Pulmonary artery endothelial cell (primary cell): Measurements from ENCODE around the gene PCBP3. TPM values are rescaled to one million over a fixed set of nuclear protein-coding genes. Genes with fewer than 3 reads are reported as not detected.
"Not testable (repeated sequence)": the region's sequence is repeated elsewhere in the genome, so short reads cannot be mapped to it uniquely, and the experiment has no call there.

Source experiments
- DNase-seq: peaks from one replicate; pipeline ENCODE4 v3.0.0-alpha.2; 2011; ENCODE audit warnings: low read depth, low spot score
- total RNA-seq: library from RNA; depleted of rRNA; stranded (reverse); fragments of >200 nt; gene quantifications from 2 replicates; pipeline ENCODE4 v1.2.3, GENCODE V29; 2014

Gene PCBP3
- total RNA-seq, 1 donor from 2014 or later, result 0.13 TPM

GRCh38 chr21:45891388-45892155 is 248.0 kb downstream of the PCBP3 start:
- DNase-seq, result no peak

GRCh38 chr21:45892156-45892915 is 248.8 kb downstream of the PCBP3 start:
- no peak for DNase-seq

GRCh38 chr21:45892916-45893739 is 249.6 kb downstream of the PCBP3 start:
- no peak for DNase-seq

- DNase-seq, result no peak
Measured at GRCh38 chr21:45893740-45894449, 250.4 kb downstream of the PCBP3 start.

- no peak for DNase-seq
Measured at GRCh38 chr21:45894450-45894825, 250.9 kb downstream of the PCBP3 start.

- no peak for DNase-seq
Measured at GRCh38 chr21:45894906-45895777, 251.6 kb downstream of the PCBP3 start.

GRCh38 chr21:45895778-45896370 is 252.3 kb downstream of the PCBP3 start:
- DNase-seq, result no peak

GRCh38 chr21:45896431-45896830 is 252.9 kb downstream of the PCBP3 start:
- DNase-seq, result not testable (repeated sequence)

- no peak for DNase-seq
Measured at GRCh38 chr21:45897191-45898027, 253.9 kb downstream of the PCBP3 start.

GRCh38 chr21:45898028-45898350 is 254.5 kb downstream of the PCBP3 start:
- no peak for DNase-seq

GRCh38 chr21:45898781-45899180 is 255.3 kb downstream of the PCBP3 start:
- DNase-seq, result no peak

GRCh38 chr21:45899317-45900033 is 255.9 kb downstream of the PCBP3 start:
- no peak for DNase-seq

- DNase-seq, result no peak
Measured at GRCh38 chr21:45900034-45900868, 256.7 kb downstream of the PCBP3 start.

- no peak for DNase-seq
Measured at GRCh38 chr21:45901061-45901690, 257.7 kb downstream of the PCBP3 start.

- DNase-seq, result no peak
Measured at GRCh38 chr21:45902292-45902995, 258.9 kb downstream of the PCBP3 start.

- no peak for DNase-seq
Measured at GRCh38 chr21:45905196-45905595, 261.7 kb downstream of the PCBP3 start.
